ENCODE data around the gene CRACR2B. TPM values are rescaled to one million over a fixed set of nuclear protein-coding genes. Genes with fewer than 3 reads are reported as not detected.

CRACR2B gene
- total and polyA plus RNA-seq, 2 of the 8 experiments (the other 6 are each of a cell fraction or from before 2014, with no cell fraction given): 18.2 to 26.4 TPM

- H3K14ac ChIP-seq (ENCODE audit: insufficient read length): no peak overlapping the region
- no peak overlapping the region for H3K27ac ChIP-seq (ENCODE audit: low read depth, low read length)
- no peak overlapping the region for H3K56ac ChIP-seq (replicated peaks; ENCODE audit: insufficient read length, low read depth, low read length)
- no peak overlapping the region for H2AK5ac ChIP-seq (ENCODE audit: low read depth, low read length)
- H2BK15ac ChIP-seq (ENCODE audit: low read length): no peak overlapping the region
- FAIRE-seq (no peak), DNase-seq (ENCODE audit: low read depth in 1 of 2, low spot score in 2 of 2) (peak in 1 of 2 experiments; percentile 83)
- H3K27me3 ChIP-seq (replicated peaks in 1 of 4; ENCODE audit: control insufficient read depth in 3 of 4, extremely low read depth in 1 of 4, insufficient read depth in 3 of 4, low read length in 3 of 4): no peaks in the 10 kb centered on the region
- H3K23ac ChIP-seq (ENCODE audit: insufficient read length): no peak overlapping the region
- H3K36me3 ChIP-seq (ENCODE audit: control insufficient read depth in 2 of 4, insufficient read depth in 4 of 4, low read length in 3 of 4): peaks cover 0 to 12% (median 0%) of the 10 kb centered on the region in 4 experiments; a peak in 4 of 8 replicates
- H4K8ac ChIP-seq (ENCODE audit: extremely low read depth, insufficient read depth, low read length): no peak overlapping the region
- no peak overlapping the region for H2BK20ac ChIP-seq (ENCODE audit: low read length)
- no peaks in the 10 kb centered on the region for H3K79me2 ChIP-seq (ENCODE audit: control insufficient read depth in 1 of 2, insufficient read depth in 2 of 2, low read length in 2 of 2)
- no peak overlapping the region for H2BK12ac ChIP-seq (ENCODE audit: low read depth, low read length)
- H4K5ac ChIP-seq (ENCODE audit: insufficient read length, low read depth, low read length): no peak overlapping the region
- H2AFZ ChIP-seq (ENCODE audit: low read length): no peak overlapping the region
- H3K4me3 ChIP-seq (ENCODE audit: extremely low read depth in 1 of 4, insufficient read depth in 2 of 4, low read depth in 3 of 4, low read length in 4 of 4): no peak overlapping the region
- H3K23me2 ChIP-seq (ENCODE audit: low read depth, low read length): no peaks in the 10 kb centered on the region
- H4K91ac ChIP-seq (replicated peaks; ENCODE audit: insufficient read length, low read length): no peak overlapping the region
- no peak overlapping the region for H2BK120ac ChIP-seq (replicated peaks; ENCODE audit: low read depth, low read length)
- TF ChIP-seq E2F6 (IDR thresholded peaks at IDR 0.05) (no peak), TCF12 (IDR thresholded peaks at IDR 0.05; ENCODE audit: low read depth, low read length) (no peak), KDM5A (IDR thresholded peaks at IDR 0.05; ENCODE audit: low read length) (no peak), BACH1 (IDR thresholded peaks at IDR 0.05; ENCODE audit: low read length) (no peak), HDAC6 (IDR thresholded peaks at IDR 0.05; ENCODE audit: low read depth, low read length) (no peak), MAX (IDR thresholded peaks at IDR 0.05) (no peak)
- ChIA-PET CTCF (ENCODE audit: partially characterized antibody) (interaction anchor here (1.3 to 2.8 kb wide), 4 partner anchors 10 to 56 kb away, joined by 3 to 8 read pairs (median 6); no protein-coding TSS in a partner anchor), POLR2A (ENCODE audit: partially characterized antibody) (interaction anchor here (0.6 to 2.8 kb wide), 5 partner anchors 9 to 458 kb away, joined by 3 to 10 read pairs (median 5); no protein-coding TSS in a partner anchor)
- H3K9ac ChIP-seq (replicated peaks in 1 of 4; ENCODE audit: extremely low read depth in 1 of 4, low read depth in 3 of 4, low read length in 3 of 4): no peak overlapping the region
- H3K4ac ChIP-seq (replicated peaks; ENCODE audit: insufficient read length, low read depth, low read length): no peak overlapping the region
- no peak overlapping the region for H3K4me2 ChIP-seq (ENCODE audit: insufficient read depth in 1 of 2, low read depth in 2 of 2, low read length in 2 of 2)
- H3K4me1 ChIP-seq (replicated peaks in 1 of 4; ENCODE audit: control insufficient read depth in 3 of 4, insufficient read depth in 4 of 4, low read length in 3 of 4): no peaks in the 10 kb centered on the region; a peak in 2 of 7 replicates
- no peak overlapping the region for H2BK5ac ChIP-seq (ENCODE audit: low read depth, low read length)
- WGBS, 2 experiments (ENCODE audit: extremely low coverage in 1 of 2, insufficient coverage in 1 of 2, insufficient read length in 1 of 2, insufficient replicate concordance in 2 of 2, low coverage in 1 of 2, low lambda C conversion rate in 2 of 2, missing lambda C conversion rate in 1 of 2): 63% methylated on average over 7 of the region's 11 CpGs; no CpG with 5 or more reads in 1 of the 2 experiments
- H4K20me1 ChIP-seq (replicated peaks in 1 of 2; ENCODE audit: control insufficient read depth in 1 of 2, insufficient read depth in 2 of 2, low read length in 2 of 2): peaks cover 5 to 20% of the 10 kb centered on the region in 2 experiments
- H3K18ac ChIP-seq (ENCODE audit: extremely low read depth, low read length): no peak overlapping the region
- H3K79me1 ChIP-seq (ENCODE audit: low read depth, low read length): no peaks in the 10 kb centered on the region
- no peaks in the 10 kb centered on the region for H3K9me3 ChIP-seq (ENCODE audit: insufficient read depth in 2 of 2, low read depth in 1 of 2, low read length in 1 of 2)
Observed at GRCh38 chr11:877565-877964, 49.8 kb downstream of the CRACR2B start.

Measured in H1 (cell line).